ENCODE results near the gene SETBP1. TPM values are rescaled to one million over a fixed set of nuclear protein-coding genes. Genes with fewer than 3 reads are reported as not detected.

SETBP1 gene
- total RNA-seq, 1 donor from 2014 or later = 12.0 TPM

GRCh38 chr18:44915661-44916060 lies 235.0 kb downstream of the SETBP1 start:
- Histone ChIP-seq H3K27me3 (no peaks in the 10 kb centered on the region), H4K20me1 (ENCODE audit: low read depth) (no peaks in the 10 kb centered on the region), H3K4me2 (no peak overlapping the region), H3F3A (ENCODE audit: low read depth) (no peaks in the 10 kb centered on the region), H3K4me1 (no peaks in the 10 kb centered on the region), H3K27ac (no peak overlapping the region), H3K9me3 (ENCODE audit: low read depth) (no peaks in the 10 kb centered on the region), H3K79me2 (ENCODE audit: low read depth) (no peaks in the 10 kb centered on the region), H3K4me3 (no peak overlapping the region), H3K36me3 (no peaks in the 10 kb centered on the region), H2AFZ (replicated peaks) (no peak overlapping the region), H3K9ac (no peak overlapping the region)
- TF ChIP-seq EZH2 (IDR thresholded peaks at IDR 0.05) (no peak), CTCF (IDR thresholded peaks at IDR 0.05) (no peak), EZH2phosphoT487 (IDR thresholded peaks at IDR 0.05) (no peak)
- Mint-ChIP-seq H3K9me3 (peaks cover 2% of the 10 kb centered on the region), H3K27ac (no peak overlapping the region), H3K27me3 (ENCODE audit: insufficient read depth, low read depth) (peaks cover 2% of the 10 kb centered on the region), H3K4me3 (no peak overlapping the region), H3K4me1 (peaks cover 9% of the 10 kb centered on the region), H3K36me3 (peaks cover 23% of the 10 kb centered on the region)
- DNase-seq (ENCODE audit: low spot score) = no peak

GRCh38 chr18:44916429-44917207 lies 235.9 kb downstream of the SETBP1 start:
- Histone ChIP-seq H2AFZ (replicated peaks) (no peak overlapping the region), H3K27ac (no peak overlapping the region), H3F3A (ENCODE audit: low read depth) (no peaks in the 10 kb centered on the region), H3K79me2 (ENCODE audit: low read depth) (no peaks in the 10 kb centered on the region), H3K4me2 (no peak overlapping the region), H3K36me3 (no peaks in the 10 kb centered on the region), H3K9me3 (ENCODE audit: low read depth) (no peaks in the 10 kb centered on the region), H3K4me1 (no peaks in the 10 kb centered on the region), H3K9ac (no peak overlapping the region), H3K4me3 (no peak overlapping the region), H4K20me1 (ENCODE audit: low read depth) (no peaks in the 10 kb centered on the region), H3K27me3 (no peaks in the 10 kb centered on the region)
- H3K4me3 Mint-ChIP-seq = no peak overlapping the region
- no peak for DNase-seq (ENCODE audit: low spot score)
- peaks cover 2% of the 10 kb centered on the region for H3K9me3 Mint-ChIP-seq
- TF ChIP-seq CTCF (IDR thresholded peaks at IDR 0.05) (no peak), EZH2 (IDR thresholded peaks at IDR 0.05) (no peak)
- peaks cover 9% of the 10 kb centered on the region for H3K4me1 Mint-ChIP-seq
- H3K36me3 Mint-ChIP-seq = peaks cover 19% of the 10 kb centered on the region
- peaks cover 2% of the 10 kb centered on the region for H3K27me3 Mint-ChIP-seq (ENCODE audit: insufficient read depth, low read depth)
- no peak overlapping the region for H3K27ac Mint-ChIP-seq

- Mint-ChIP-seq H3K36me3 (peaks cover 16% of the 10 kb centered on the region), H3K27ac (peak overlapping the region; percentile 78), H3K4me1 (peaks cover 9% of the 10 kb centered on the region), H3K27me3 (ENCODE audit: insufficient read depth, low read depth) (no peaks in the 10 kb centered on the region), H3K9me3 (peaks cover 2% of the 10 kb centered on the region), H3K4me3 (no peak overlapping the region)
- H3K4me2 ChIP-seq = no peak overlapping the region
- H3K4me1 ChIP-seq = peaks cover 4% of the 10 kb centered on the region
- H3K79me2 ChIP-seq (ENCODE audit: low read depth) = no peaks in the 10 kb centered on the region
- no peaks in the 10 kb centered on the region for H3F3A ChIP-seq (ENCODE audit: low read depth)
- no peak overlapping the region for H3K4me3 ChIP-seq
- TF ChIP-seq EZH2phosphoT487 (IDR thresholded peaks at IDR 0.05) = no peak
- no peak for TF ChIP-seq CTCF (IDR thresholded peaks at IDR 0.05)
- no peak for TF ChIP-seq EZH2 (IDR thresholded peaks at IDR 0.05)
- no peaks in the 10 kb centered on the region for H3K27me3 ChIP-seq
- H2AFZ ChIP-seq (replicated peaks) = no peak overlapping the region
- H4K20me1 ChIP-seq (ENCODE audit: low read depth) = no peaks in the 10 kb centered on the region
- no peaks in the 10 kb centered on the region for H3K36me3 ChIP-seq
- H3K9ac ChIP-seq = no peak overlapping the region
- H3K9me3 ChIP-seq (ENCODE audit: low read depth) = no peaks in the 10 kb centered on the region
- no peak for DNase-seq (ENCODE audit: low spot score)
- H3K27ac ChIP-seq = no peak overlapping the region
Measured at GRCh38 chr18:44917216-44918141, 236.8 kb downstream of the SETBP1 start.

Data from neural progenitor cell (in vitro differentiated cells).